GM10266 (cell line): Measurements from ENCODE around the gene CDC42BPB.

ENCODE experiments used
- DNase-seq: peaks from one replicate; pipeline ENCODE4 v3.0.0; 2012; ENCODE audit errors: extremely low spot score
- TF ChIP-seq, protein P1 (sequence below): IDR thresholded peaks from 2 replicates; pipeline ENCODE4 v1.5.1; 2012; ENCODE audit warnings: mild to moderate bottlenecking, low read depth; ENCODE audit not compliant: control insufficient read depth, insufficient read depth; ENCODE audit errors: missing control alignments

CDC42BPB gene

DNA sequence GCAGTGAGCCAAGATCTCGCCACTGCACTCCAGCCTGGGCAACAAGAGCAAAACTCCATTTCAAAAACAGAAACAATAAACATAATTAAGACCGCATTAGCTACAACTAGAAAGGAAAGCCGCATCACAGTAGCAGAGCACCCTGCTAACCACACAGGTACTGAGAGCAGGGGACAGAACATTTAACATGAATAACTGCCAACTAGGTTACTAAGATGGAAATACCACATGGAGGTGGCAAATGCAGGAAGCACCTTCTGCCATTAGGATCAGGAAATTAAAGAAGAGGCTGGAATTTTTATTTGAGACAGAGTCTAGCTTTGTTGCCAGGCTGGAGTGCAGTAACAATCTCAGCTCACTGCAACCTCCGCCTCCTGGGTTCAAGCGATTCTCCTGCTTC, 41.9 kb downstream of the CDC42BPB start:
- DNase-seq = no peak
- TF ChIP-seq, protein P1, sequence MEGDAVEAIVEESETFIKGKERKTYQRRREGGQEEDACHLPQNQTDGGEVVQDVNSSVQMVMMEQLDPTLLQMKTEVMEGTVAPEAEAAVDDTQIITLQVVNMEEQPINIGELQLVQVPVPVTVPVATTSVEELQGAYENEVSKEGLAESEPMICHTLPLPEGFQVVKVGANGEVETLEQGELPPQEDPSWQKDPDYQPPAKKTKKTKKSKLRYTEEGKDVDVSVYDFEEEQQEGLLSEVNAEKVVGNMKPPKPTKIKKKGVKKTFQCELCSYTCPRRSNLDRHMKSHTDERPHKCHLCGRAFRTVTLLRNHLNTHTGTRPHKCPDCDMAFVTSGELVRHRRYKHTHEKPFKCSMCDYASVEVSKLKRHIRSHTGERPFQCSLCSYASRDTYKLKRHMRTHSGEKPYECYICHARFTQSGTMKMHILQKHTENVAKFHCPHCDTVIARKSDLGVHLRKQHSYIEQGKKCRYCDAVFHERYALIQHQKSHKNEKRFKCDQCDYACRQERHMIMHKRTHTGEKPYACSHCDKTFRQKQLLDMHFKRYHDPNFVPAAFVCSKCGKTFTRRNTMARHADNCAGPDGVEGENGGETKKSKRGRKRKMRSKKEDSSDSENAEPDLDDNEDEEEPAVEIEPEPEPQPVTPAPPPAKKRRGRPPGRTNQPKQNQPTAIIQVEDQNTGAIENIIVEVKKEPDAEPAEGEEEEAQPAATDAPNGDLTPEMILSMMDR = no peak

DNA sequence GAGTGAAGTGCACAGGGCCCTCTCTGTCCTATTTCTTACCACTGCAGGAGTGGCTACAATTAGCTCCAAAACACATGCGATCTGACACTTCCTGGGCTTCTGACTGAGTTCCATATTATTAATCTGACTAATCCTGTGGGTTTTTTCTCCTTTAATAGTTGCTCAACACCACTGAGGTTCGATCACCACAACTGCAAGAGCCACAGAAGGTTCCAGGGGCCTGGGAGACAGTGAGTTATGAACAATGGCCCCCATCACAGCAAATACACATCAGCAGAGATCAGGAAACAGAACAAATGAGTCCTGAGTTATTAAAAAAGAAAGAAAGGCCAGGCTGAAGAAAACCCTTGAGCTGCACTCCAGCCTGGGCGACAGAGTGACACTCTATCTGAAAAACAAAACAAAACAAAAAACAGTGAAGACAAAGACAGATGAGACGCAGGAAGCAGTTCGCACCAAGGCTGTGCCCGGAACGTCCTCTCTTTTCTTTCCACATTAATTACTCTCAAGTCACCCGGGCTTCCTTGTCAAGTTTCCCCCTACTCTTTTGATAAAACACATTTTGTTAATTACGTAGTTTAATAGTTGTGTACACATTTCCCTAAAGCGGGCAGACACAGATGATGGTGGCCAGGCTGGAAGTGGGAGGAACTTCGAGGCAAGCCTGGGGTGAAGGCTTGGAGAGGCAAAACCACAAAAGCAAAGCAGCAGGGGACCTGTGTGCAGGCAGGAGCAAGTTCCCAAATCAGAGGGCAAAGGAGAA, 42.7 kb downstream of the CDC42BPB start:
- TF ChIP-seq, protein P1 = no peak
- DNase-seq = peak; percentile 35

DNA sequence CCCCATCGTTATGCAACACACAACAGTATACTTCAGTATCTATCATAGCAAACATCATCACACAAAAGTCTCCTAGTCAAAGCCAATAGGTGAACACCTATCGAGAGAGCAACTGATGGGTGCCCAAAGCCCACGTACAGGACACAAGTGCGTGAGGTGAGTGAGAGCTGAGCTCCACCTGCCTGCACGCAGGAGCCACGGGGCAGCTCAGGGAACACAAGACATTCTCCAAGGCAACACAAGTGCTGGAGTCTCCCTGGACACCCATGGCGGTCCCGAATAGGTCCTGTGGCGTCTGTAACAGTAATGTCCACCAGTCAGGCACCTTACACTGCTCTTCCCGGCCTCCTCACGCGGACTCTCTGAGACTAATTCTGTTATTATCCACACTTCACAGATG, 44.3 kb downstream of the CDC42BPB start:
- no peak for DNase-seq
- TF ChIP-seq, protein P1 = no peak

DNA sequence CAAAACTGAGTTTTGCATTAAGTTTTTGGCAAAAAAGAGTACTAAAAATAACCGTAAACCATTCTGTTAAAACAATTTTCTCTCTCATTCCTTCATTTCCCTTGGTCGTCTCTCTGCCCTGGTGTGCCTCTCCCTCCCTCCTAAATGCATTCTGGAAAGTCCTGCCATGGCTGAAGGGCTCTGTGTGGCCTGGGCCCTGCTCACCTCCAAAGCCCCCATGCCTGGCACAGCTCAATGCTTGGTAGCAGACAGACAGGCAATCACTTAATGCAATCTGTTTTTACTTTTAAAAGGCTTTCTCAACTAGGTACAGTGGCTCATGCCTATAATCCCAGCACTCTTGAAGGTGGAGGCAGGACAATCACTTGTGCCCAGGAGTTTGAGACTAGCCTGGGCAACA, 47.8 kb downstream of the CDC42BPB start:
- no peak for DNase-seq
- TF ChIP-seq, protein P1 = no peak

DNA sequence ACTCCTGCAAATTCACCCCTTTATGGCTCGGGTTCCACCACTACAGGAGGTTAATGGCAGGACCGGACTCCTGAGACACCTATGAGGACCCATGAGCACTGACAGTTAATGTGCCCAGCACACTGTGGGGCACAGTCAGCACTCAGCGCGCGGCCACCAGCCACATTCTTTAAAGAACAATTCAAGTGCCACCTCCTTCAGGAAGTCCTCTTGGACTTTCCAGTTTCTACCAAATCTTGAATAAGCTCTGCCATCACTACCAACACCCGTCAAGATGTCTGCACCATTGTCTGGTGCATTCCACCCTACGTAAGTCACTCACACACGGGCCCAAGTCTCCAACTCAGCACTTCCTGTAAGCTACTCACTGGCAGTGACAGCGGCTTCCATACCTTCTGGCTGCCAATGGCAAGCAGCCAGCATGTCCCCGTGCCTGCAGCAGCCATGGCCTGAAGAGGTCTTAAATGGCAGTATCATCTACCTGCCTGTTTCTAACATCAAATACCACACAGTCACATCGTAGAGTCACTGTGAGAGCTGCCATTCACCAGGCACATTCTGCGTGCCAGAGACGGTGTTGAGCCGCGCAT, 48.5 kb downstream of the CDC42BPB start:
- no peak for DNase-seq
- TF ChIP-seq, protein P1 = no peak

DNA sequence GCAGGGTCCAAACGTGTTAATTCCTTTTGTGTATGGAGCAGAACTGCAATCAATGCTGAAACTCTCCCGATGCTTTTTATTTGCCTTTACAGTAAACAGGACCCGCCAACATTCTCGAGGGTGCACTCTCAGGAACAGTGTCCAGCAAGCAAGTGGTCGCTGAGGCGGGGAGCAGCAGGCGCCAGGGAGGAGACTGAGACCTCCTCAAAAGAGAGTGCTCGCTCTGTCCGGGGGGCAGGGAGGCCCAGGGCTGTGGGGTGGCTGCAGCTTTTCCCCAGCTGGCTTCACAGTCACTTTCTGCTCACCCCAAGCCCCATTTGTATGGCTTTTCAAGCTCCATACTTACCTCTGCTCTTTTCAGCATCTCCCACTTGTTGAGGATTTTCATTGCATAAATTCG, 49.2 kb downstream of the CDC42BPB start:
- DNase-seq = no peak
- TF ChIP-seq, protein P1 = no peak

DNA sequence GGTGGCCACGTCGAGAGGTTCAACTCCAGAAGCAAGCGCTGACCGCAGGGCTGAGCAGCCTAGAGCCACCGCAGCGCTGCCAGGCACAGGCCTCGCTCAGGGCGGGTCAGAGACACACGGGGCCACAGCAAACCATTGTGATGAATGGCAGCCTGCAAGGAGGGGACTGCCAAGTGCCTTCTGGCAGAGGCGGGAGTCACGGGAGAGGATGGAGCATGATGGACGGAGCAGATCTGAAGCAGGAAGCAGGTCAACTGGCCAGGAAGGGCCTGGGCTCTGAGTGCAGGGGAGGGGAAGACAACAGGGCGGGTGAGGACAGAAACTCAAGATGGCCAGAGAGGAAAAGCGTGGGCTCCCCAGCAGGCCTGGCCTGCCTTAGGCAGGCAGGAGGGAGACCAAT, 49.8 kb downstream of the CDC42BPB start:
- DNase-seq = no peak
- TF ChIP-seq, protein P1 = no peak
